IMR-90 (cell line): ENCODE data around the gene GBF1.

Experiments
- CEBPB ChIP-seq: IDR thresholded peaks from 2 replicates; pipeline ENCODE4 v1.6.1; 2012; ENCODE audit warnings: low read depth, low read length, improper control_type of control experiment
- CHD1 ChIP-seq: IDR thresholded peaks from 2 replicates; pipeline ENCODE4 v1.6.1; 2012; ENCODE audit warnings: low read depth, low read length, improper control_type of control experiment
- ELK1 ChIP-seq: fragments of 150-350 bp; IDR thresholded peaks from 2 replicates; pipeline ENCODE4 v1.6.1; 2016; ENCODE audit warnings: low read depth, mild to moderate bottlenecking, low read length, moderate library complexity, borderline replicate concordance
- FOS ChIP-seq: fragments of 150-350 bp; IDR thresholded peaks from 2 replicates; pipeline ENCODE4 v1.6.1; 2016; ENCODE audit warnings: low read depth, low read length
- MAFK ChIP-seq: IDR thresholded peaks from 2 replicates; pipeline ENCODE4 v1.6.1; 2012; ENCODE audit warnings: low read depth, low read length, improper control_type of control experiment
- MXI1 ChIP-seq: IDR thresholded peaks from 2 replicates; pipeline ENCODE4 v1.6.1; 2012; ENCODE audit warnings: low read depth, mild to moderate bottlenecking, low read length, moderate library complexity, borderline replicate concordance
- POLR2A ChIP-seq: IDR thresholded peaks from 2 replicates; pipeline ENCODE4 v1.6.1; 2012; ENCODE audit warnings: mild to moderate bottlenecking, low read depth, low read length
- RCOR1 ChIP-seq: IDR thresholded peaks from 2 replicates; pipeline ENCODE4 v1.6.1; 2012; ENCODE audit warnings: mild to moderate bottlenecking, low read length, improper control_type of control experiment; ENCODE audit not compliant: insufficient replicate concordance
- TF ChIP-seq, protein P1 (sequence below): conservative IDR thresholded peaks from 2 replicates; pipeline ENCODE4 v1.5.1; 2012; ENCODE audit warnings: mild to moderate bottlenecking, low read depth, low read length, improper control_type of control experiment

- TF ChIP-seq, protein P1, sequence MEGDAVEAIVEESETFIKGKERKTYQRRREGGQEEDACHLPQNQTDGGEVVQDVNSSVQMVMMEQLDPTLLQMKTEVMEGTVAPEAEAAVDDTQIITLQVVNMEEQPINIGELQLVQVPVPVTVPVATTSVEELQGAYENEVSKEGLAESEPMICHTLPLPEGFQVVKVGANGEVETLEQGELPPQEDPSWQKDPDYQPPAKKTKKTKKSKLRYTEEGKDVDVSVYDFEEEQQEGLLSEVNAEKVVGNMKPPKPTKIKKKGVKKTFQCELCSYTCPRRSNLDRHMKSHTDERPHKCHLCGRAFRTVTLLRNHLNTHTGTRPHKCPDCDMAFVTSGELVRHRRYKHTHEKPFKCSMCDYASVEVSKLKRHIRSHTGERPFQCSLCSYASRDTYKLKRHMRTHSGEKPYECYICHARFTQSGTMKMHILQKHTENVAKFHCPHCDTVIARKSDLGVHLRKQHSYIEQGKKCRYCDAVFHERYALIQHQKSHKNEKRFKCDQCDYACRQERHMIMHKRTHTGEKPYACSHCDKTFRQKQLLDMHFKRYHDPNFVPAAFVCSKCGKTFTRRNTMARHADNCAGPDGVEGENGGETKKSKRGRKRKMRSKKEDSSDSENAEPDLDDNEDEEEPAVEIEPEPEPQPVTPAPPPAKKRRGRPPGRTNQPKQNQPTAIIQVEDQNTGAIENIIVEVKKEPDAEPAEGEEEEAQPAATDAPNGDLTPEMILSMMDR, result no peak
- no peak for TF ChIP-seq CHD1
- TF ChIP-seq POLR2A, result no peak
- no peak for TF ChIP-seq ELK1
- TF ChIP-seq FOS, result no peak
- no peak for TF ChIP-seq RCOR1
- TF ChIP-seq MAFK, result no peak
- no peak for TF ChIP-seq MXI1
- TF ChIP-seq CEBPB, result no peak
These were observed 929 bp downstream of the GBF1 start for GRCh38 chr10:102246261-102246660.
